ENCODE measurements around the gene SUMO3.

SUMO3 gene

GRCh38 chr21:44773291-44773932 is 44.5 kb downstream of the SUMO3 start:
- no peaks in the 10 kb centered on the region for H4K20me1 ChIP-seq (ENCODE audit: insufficient read depth, low read length)
- H3K4me2 ChIP-seq (ENCODE audit: low read length) = no peak overlapping the region
- H3K4me3 ChIP-seq (ENCODE audit: low read length) = no peak overlapping the region
- TF ChIP-seq, protein P1, sequence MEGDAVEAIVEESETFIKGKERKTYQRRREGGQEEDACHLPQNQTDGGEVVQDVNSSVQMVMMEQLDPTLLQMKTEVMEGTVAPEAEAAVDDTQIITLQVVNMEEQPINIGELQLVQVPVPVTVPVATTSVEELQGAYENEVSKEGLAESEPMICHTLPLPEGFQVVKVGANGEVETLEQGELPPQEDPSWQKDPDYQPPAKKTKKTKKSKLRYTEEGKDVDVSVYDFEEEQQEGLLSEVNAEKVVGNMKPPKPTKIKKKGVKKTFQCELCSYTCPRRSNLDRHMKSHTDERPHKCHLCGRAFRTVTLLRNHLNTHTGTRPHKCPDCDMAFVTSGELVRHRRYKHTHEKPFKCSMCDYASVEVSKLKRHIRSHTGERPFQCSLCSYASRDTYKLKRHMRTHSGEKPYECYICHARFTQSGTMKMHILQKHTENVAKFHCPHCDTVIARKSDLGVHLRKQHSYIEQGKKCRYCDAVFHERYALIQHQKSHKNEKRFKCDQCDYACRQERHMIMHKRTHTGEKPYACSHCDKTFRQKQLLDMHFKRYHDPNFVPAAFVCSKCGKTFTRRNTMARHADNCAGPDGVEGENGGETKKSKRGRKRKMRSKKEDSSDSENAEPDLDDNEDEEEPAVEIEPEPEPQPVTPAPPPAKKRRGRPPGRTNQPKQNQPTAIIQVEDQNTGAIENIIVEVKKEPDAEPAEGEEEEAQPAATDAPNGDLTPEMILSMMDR (IDR thresholded peaks at IDR 0.05; ENCODE audit: low read depth, low read length) = no peak
- no peak for TF ChIP-seq EZH2phosphoT487 (IDR thresholded peaks at IDR 0.05; ENCODE audit: low read depth)
- H3K79me2 ChIP-seq (ENCODE audit: low read length) = peaks cover 6% of the 10 kb centered on the region
- H3K9me3 ChIP-seq (ENCODE audit: insufficient read depth, low read length) = no peaks in the 10 kb centered on the region
- no peak overlapping the region for H3K9ac ChIP-seq (ENCODE audit: low read length)
- peaks cover 3% of the 10 kb centered on the region for H3K36me3 ChIP-seq (replicated peaks; ENCODE audit: low read depth, low read length)
- H3K27me3 ChIP-seq (ENCODE audit: low read depth, low read length) = no peaks in the 10 kb centered on the region
- H2AFZ ChIP-seq (ENCODE audit: low read depth, low read length) = no peak overlapping the region
- no peak overlapping the region for H3K27ac ChIP-seq (ENCODE audit: low read length)
- H3K4me1 ChIP-seq (ENCODE audit: low read length) = no peaks in the 10 kb centered on the region

GRCh38 chr21:44771896-44772525 is 45.9 kb downstream of the SUMO3 start:
- TF ChIP-seq, protein P1 (IDR thresholded peaks at IDR 0.05; ENCODE audit: low read depth, low read length) = no peak
- no peak for TF ChIP-seq EZH2phosphoT487 (IDR thresholded peaks at IDR 0.05; ENCODE audit: low read depth)
- Histone ChIP-seq H4K20me1 (ENCODE audit: insufficient read depth, low read length) (no peaks in the 10 kb centered on the region), H3K4me1 (ENCODE audit: low read length) (no peaks in the 10 kb centered on the region), H3K4me2 (ENCODE audit: low read length) (no peak overlapping the region), H3K27me3 (ENCODE audit: low read depth, low read length) (no peaks in the 10 kb centered on the region), H3K9ac (ENCODE audit: low read length) (no peak overlapping the region), H3K36me3 (replicated peaks; ENCODE audit: low read depth, low read length) (peaks cover 3% of the 10 kb centered on the region), H3K9me3 (ENCODE audit: insufficient read depth, low read length) (no peaks in the 10 kb centered on the region), H3K79me2 (ENCODE audit: low read length) (no peaks in the 10 kb centered on the region), H3K27ac (ENCODE audit: low read length) (no peak overlapping the region), H3K4me3 (ENCODE audit: low read length) (no peak overlapping the region), H2AFZ (ENCODE audit: low read depth, low read length) (no peak overlapping the region)

DNA sequence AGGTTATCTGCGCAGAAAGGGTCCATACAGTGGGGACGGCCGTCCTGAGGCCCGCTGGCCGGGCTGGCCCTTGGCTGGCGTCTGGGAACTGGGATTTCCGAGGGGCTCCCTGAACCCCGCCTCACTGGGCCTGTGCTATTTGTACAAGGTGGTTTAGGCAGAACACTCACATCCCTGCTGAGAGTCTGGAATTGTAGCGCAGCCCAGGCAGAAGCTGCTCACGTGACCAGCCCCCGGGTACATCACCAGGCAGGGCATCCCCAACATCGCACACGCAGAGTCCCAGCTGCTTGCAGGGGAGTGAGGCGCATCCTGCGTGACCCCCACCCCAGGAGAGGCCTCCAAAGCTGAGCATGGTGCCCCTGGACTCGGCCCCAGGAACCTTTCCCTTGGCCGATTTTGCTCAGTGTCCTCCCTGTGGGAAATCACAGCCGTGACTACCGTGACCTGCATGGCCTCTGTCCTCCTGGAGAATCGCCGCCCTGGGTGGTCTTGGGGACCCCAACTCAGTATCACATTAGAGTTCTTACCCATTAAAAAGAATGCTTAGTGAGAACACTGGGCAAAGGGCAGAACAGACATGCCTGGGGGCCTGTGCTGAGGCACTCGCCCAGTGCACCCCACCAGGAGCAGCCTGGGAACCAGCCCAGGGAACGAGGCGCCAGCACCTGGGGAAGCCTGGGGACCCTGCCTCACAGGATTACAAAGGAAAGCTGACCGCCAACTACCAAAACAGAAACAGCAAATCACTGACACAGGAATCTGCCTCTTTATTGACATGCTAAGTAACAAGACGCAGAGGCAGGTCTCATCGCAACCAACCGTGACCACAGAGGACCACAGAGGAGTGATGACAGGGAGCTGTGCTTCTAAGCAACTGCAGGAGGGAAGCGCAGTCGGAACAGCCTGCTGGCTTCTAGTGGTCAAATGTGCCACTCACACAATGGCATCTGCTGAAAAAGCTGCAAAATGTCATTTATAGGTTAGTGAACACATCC is 49.7 kb downstream of the SUMO3 start:
- Histone ChIP-seq H3K4me1 (ENCODE audit: low read length) (no peaks in the 10 kb centered on the region), H3K4me2 (ENCODE audit: low read length) (no peak overlapping the region), H4K20me1 (ENCODE audit: insufficient read depth, low read length) (no peaks in the 10 kb centered on the region)

More for the DNA sequence above, 49.7 kb downstream of the SUMO3 start:
- Histone ChIP-seq H3K9ac (ENCODE audit: low read length) (no peak overlapping the region), H2AFZ (ENCODE audit: low read depth, low read length) (no peak overlapping the region), H3K36me3 (replicated peaks; ENCODE audit: low read depth, low read length) (no peaks in the 10 kb centered on the region), H3K27ac (ENCODE audit: low read length) (no peak overlapping the region), H3K27me3 (ENCODE audit: low read depth, low read length) (no peaks in the 10 kb centered on the region), H3K4me3 (ENCODE audit: low read length) (no peak overlapping the region), H3K79me2 (ENCODE audit: low read length) (no peaks in the 10 kb centered on the region), H3K9me3 (ENCODE audit: insufficient read depth, low read length) (no peaks in the 10 kb centered on the region)
- no peak for TF ChIP-seq EZH2phosphoT487 (IDR thresholded peaks at IDR 0.05; ENCODE audit: low read depth)
- TF ChIP-seq, protein P1 (IDR thresholded peaks at IDR 0.05; ENCODE audit: low read depth, low read length) = no peak

Measured in OCI-LY3 (cell line).